Skeletal muscle tissue (tissue), 4 donors: ENCODE results near the gene KAT14. TPM values are rescaled to one million over a fixed set of nuclear protein-coding genes. Genes with fewer than 3 reads are reported as not detected.
"Not testable (repeated sequence)": the region's sequence is repeated elsewhere in the genome, so short reads cannot be mapped to it uniquely, and the experiment has no call there.

Experiments used
- H3K27ac ChIP-seq: one replicate; pipeline ENCODE4 v1.7.0; 2013; ENCODE audit warnings: mild to moderate bottlenecking, low read depth, low read length, inconsistent platforms
- H3K27me3 ChIP-seq, 3 donors: one replicate each; pipeline ENCODE4 v1.7.0; 2013; ENCODE audit warnings: low read length in 3 of 3; ENCODE audit not compliant: control insufficient read depth in 3 of 3, insufficient read depth in 3 of 3
- H3K36me3 ChIP-seq, 3 donors: one replicate each; pipeline ENCODE4 v1.7.0; 2013; ENCODE audit warnings: low read length in 3 of 3; ENCODE audit not compliant: control insufficient read depth in 3 of 3, insufficient read depth in 3 of 3
- H3K4me1 ChIP-seq, 3 donors: one replicate each; pipeline ENCODE4 v1.7.0; 2013; ENCODE audit warnings: low read length in 3 of 3, mild to moderate bottlenecking in 3 of 3; ENCODE audit not compliant: control insufficient read depth in 3 of 3, insufficient read depth in 3 of 3
- H3K4me3 ChIP-seq, 3 donors: one replicate each; pipeline ENCODE4 v1.7.0; 2013; ENCODE audit warnings: low read length in 3 of 3
- H3K9ac ChIP-seq, 3 donors: one replicate each; pipeline ENCODE4 v1.7.0; 2013; ENCODE audit warnings: low read length in 3 of 3, mild to moderate bottlenecking in 3 of 3, moderate library complexity in 2 of 3, low read depth in 1 of 3
- H3K9me3 ChIP-seq, 3 donors: one replicate each; pipeline ENCODE4 v1.7.0; 2013; ENCODE audit warnings: low read length in 3 of 3; ENCODE audit not compliant: control insufficient read depth in 3 of 3
- total RNA-seq: library from RNA; depleted of rRNA; stranded (reverse); fragments of >200 nt; gene quantifications from one replicate; pipeline ENCODE4 v1.2.3, GENCODE V29; 2014
- donor health status: Osteomylitis.

Gene KAT14
- total RNA-seq, 1 donor from 2014 or later, result 19.8 TPM

DNA sequence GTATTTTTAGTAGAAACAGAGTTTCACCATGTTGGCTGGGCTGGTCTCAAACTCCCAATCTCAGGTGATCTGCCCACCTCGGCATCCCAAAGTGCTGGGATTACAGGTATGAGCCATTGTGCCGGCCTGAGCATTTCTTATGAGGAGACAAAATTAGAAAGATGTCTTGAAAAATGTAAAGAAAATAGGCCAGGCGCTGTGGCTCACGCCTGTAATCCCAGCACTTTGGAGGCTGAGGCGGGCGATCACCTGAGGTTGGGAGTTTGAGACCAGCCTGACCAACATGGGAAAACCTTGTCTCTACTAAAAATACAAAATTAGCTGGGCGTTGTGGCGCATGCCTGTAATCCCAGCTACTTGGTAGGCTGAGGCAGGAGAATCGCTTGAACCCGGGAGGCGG is 37.1 kb upstream of the KAT14 start:
- H3K27ac ChIP-seq, H3K27me3 ChIP-seq, H3K9me3 ChIP-seq, H3K4me1 ChIP-seq, H3K4me3 ChIP-seq, H3K36me3 ChIP-seq, H3K9ac ChIP-seq: not testable (repeated sequence)

DNA sequence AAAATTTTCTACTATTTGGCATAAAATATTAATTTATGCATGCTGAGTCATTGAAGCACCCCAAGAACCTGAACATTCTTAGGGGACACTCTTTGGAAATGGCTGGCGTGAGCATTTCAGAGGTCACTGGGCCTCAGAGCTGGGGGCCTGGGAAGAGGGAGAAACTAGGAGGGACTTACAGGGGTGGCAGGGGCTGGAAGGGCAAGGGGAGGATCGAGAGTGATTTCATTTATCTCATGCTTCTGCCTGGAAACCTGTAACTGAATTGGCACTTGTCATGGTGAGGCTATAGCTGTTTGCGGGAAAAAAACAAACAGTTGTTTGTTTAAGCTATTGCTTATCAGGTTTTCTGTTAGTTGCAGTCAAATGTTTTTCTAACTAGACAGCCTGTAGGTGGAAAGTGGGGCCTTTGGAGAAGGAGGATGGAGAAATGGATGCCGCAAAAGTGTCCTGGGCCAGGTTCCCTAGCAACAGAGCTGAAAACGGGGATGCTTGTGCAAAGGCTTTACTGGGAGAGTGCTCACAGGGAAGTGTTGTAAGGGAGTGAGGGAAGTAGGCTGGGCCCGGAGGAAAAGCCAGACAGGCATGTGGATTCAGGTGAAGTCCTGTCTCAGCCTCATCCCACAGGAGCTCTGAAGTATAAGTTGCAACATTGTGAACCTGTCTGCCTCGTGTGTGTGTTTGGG is 36.4 kb upstream of the KAT14 start:
- Histone ChIP-seq H3K9me3 (no peaks in the 10 kb centered on the region), H3K4me1 (no peaks in the 10 kb centered on the region), H3K36me3 (no peaks in the 10 kb centered on the region), H3K9ac (no peak overlapping the region), H3K4me3 (no peak overlapping the region), H3K27me3 (peaks cover 0 to 4% (median 0%) of the 10 kb centered on the region in 3 donors), H3K27ac (no peak overlapping the region)

DNA sequence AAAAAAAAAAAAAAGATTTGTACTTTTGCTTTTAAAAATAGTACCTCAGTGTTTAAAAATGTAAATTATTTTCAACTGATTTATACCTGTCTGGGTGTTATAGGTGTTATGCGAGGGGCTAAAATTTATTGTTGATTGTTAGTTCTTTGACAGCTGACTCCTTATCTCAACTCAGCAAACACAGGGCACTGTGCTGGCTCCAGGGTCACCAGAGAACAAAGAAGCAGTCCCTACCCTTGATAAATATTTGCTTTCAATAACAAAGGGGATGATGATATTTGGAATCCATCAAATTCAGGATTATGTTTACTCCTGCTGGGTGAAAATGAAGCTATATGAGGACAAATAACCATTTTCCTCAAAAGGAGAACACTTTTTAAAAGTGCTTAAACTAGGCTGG is 34.2 kb upstream of the KAT14 start:
- H3K4me3 ChIP-seq, result no peak overlapping the region
- peaks cover 0 to 4% (median 0%) of the 10 kb centered on the region in 3 donors for H3K27me3 ChIP-seq
- H3K9ac ChIP-seq, result no peak overlapping the region
- H3K27ac ChIP-seq, result no peak overlapping the region
- no peaks in the 10 kb centered on the region for H3K4me1 ChIP-seq
- H3K36me3 ChIP-seq, result no peaks in the 10 kb centered on the region
- no peaks in the 10 kb centered on the region for H3K9me3 ChIP-seq

DNA sequence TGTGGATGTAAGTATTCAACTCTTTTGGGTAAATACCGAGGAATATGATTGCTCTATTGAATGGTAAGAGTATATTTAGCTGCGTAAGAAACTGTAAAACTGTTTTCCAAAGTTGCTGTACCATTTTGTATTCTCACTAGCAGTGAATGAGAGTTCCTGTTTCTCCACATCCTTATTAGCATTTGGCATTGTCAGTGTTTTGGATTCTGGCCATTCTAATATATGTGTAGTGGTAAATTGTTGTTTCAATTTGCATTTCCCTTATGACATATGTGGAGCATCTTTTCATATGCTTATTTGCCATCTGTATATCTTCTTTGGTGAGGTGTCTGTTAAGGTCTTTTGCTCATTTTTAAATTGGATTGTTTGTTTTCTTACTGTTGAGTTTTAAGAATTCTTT is 29.3 kb upstream of the KAT14 start:
- no peak overlapping the region for H3K9ac ChIP-seq
- H3K27me3 ChIP-seq, result no peaks in the 10 kb centered on the region
- no peaks in the 10 kb centered on the region for H3K9me3 ChIP-seq
- no peak overlapping the region for H3K27ac ChIP-seq
- H3K36me3 ChIP-seq, result no peaks in the 10 kb centered on the region
- no peaks in the 10 kb centered on the region for H3K4me1 ChIP-seq
- no peak overlapping the region for H3K4me3 ChIP-seq

DNA sequence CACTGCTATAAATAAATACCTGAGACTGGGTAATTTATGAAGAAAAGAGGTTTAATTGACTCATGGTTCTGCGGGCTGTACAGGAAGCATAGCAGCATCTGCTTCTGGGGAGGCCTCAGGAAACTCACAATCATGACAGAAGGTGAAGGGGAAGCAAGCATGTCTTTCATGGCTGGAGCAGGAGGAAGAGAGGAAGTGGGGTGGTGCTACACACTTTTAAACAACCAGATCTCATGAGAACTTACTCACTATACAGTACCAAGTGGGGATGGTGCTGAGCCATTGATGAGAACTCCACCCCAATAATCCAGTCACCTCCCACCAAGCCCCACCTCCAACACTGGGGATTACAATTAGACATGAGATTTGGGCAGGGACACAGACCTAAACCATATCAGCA is 9.1 kb upstream of the KAT14 start:
- H3K4me3 ChIP-seq, H3K9me3 ChIP-seq, H3K27ac ChIP-seq, H3K27me3 ChIP-seq, H3K9ac ChIP-seq, H3K36me3 ChIP-seq, H3K4me1 ChIP-seq: not testable (repeated sequence)

DNA sequence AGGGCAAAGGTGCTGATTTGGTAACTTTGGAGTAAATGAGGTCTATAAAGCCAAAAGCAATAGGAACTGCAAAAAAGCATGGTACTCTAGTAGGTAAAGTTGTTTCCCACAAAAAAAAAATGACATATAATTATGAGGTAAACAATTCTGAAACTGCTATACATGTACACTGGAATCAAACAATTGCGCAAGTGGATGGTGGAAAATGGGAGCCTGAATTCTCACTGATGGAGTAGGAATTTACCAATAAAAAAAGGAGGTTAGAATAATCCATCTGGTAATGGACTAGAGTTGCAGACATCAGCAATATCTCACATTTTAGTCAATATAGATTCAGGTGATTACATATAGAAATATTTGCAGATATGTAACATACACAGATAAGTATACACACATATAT is 5.0 kb upstream of the KAT14 start:
- Histone ChIP-seq H3K36me3 (no peaks in the 10 kb centered on the region), H3K9ac (no peak overlapping the region), H3K4me3 (no peak overlapping the region), H3K27ac (no peak overlapping the region), H3K4me1 (no peaks in the 10 kb centered on the region), H3K9me3 (no peaks in the 10 kb centered on the region), H3K27me3 (no peaks in the 10 kb centered on the region)

DNA sequence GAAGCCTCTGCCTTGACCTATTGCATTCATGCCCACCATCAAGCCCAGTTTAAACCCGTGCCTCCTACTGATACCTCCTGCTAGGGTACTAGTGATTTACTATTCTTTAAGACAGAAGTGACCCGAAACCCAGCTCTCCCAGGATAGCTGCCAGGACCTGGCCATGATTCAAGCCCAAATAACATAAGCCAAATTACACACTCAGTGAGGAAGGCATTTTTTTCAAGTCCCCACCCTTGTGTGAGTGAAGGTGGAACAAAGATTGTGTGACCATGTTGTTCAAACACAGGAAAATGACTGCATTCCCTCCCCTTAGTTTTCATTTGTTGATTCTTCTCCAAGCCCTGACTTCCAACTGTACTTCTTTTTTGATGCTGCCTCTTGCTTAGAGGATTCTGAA is 3.7 kb upstream of the KAT14 start:
- Histone ChIP-seq H3K27ac (no peak overlapping the region), H3K36me3 (no peaks in the 10 kb centered on the region), H3K4me3 (no peak overlapping the region), H3K27me3 (no peaks in the 10 kb centered on the region), H3K4me1 (peaks cover 7 to 9% (median 7%) of the 10 kb centered on the region in 3 donors), H3K9ac (no peak overlapping the region), H3K9me3 (no peaks in the 10 kb centered on the region)

DNA sequence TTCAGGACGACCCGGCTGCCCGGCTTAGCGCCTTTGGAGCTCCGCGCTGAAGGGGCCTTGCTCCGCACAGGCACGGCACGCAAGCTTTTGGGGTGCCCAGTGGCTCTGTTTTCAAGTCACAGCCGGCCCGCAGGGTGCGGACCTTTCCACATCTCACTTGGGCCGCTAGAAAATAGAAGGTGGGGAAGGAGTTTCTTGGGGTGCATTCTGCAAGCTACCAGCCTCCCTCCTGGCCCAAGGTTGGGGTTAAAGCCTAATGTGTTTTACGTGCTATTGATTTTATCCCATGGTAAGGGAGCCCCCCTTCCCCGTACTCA is 561 bp downstream of the KAT14 start:
- H3K9ac ChIP-seq, result peak overlapping the region; percentile 96 to 98 (median 97)
- peak overlapping the region; percentile 93 to 96 (median 95) for H3K4me3 ChIP-seq
- H3K36me3 ChIP-seq, result peaks cover 4 to 8% (median 7%) of the 10 kb centered on the region in 3 donors
- peak overlapping the region; percentile 81 for H3K27ac ChIP-seq
- H3K9me3 ChIP-seq, result no peaks in the 10 kb centered on the region
- no peaks in the 10 kb centered on the region for H3K27me3 ChIP-seq
- H3K4me1 ChIP-seq, result peaks cover 17 to 21% (median 18%) of the 10 kb centered on the region in 3 donors

DNA sequence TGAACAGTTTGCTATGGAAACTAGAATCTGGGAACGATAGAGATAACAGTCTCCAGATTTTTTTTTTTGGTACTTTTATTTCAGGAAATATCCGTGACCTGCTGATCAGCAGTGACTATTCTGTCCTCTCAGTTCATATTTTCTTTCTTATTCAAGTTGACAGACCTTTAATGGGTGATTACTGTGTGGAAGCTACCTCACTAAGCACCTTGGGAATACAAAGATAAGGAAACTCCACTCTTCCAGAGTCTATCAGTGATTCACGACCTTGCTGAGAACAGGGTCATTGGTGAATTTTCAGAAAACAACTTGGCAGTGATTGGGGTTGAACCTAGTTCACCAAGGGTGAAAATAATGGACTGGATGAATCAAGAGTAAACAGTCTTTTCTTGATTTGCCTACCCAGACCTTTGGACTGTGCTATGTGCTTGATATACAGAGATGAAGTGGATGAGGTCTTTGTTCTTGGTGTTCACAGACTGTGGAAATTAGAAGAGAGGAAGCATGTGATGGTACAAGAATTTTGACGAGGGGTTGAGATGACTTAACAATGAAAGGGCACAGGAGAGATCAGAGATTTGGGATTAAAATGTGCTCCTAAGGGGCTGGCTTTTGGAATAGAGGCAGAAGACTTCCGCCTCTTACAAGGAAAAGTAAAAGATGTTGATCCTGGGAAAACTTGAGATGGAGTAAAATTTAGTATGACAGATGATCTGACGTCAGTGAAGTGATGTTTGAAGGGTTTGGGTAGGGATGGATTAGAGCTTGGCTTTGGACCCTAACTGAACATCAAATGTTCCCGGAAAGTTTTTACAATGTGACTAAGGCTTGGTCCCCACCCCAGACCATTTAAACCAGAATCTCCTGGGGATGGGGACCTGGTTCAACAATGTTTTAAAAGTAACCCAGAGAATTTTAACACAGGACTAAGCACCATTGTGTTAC is 1.2 kb downstream of the KAT14 start:
- Histone ChIP-seq H3K4me3 (peak overlapping the region; percentile 93 to 96 (median 95)), H3K27ac (no peak overlapping the region), H3K36me3 (peaks cover 4 to 9% (median 8%) of the 10 kb centered on the region in 3 donors), H3K9ac (peak overlapping the region; percentile 96 to 98 (median 97)), H3K4me1 (peaks cover 17 to 21% (median 18%) of the 10 kb centered on the region in 3 donors), H3K27me3 (no peaks in the 10 kb centered on the region), H3K9me3 (no peaks in the 10 kb centered on the region)

DNA sequence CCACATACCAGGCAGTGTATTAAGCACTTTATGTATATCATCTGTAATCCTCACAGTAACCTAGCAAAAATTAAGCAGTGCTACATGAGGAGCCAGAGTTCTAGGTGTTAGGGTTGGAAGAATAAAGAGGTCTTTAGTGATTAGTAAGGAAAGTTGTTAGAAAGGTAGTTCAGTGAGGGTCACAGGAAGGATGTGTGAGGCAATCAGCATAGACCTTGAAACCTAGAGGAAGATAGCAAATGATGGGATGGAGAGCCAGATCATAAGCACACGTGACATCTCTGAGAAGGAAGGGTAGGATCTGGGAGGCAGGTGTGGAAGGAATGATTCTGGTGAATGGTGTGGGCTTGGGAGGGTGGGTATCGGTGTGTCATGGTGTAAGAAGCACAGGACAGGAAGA is 2.2 kb downstream of the KAT14 start:
- no peak overlapping the region for H3K27ac ChIP-seq
- peak overlapping the region in 2 of 3 donors; percentile 16 to 95 for H3K4me3 ChIP-seq

More for the DNA sequence above, 2.2 kb downstream of the KAT14 start:
- peaks cover 17 to 21% (median 18%) of the 10 kb centered on the region in 3 donors for H3K4me1 ChIP-seq
- H3K36me3 ChIP-seq, result peaks cover 4 to 15% (median 10%) of the 10 kb centered on the region in 3 donors
- peak overlapping the region in 1 of 3 donors; percentile 54 for H3K9ac ChIP-seq
- H3K27me3 ChIP-seq, result no peaks in the 10 kb centered on the region
- H3K9me3 ChIP-seq, result no peaks in the 10 kb centered on the region
